Measurements from ENCODE around the gene G6PC1. TPM values are rescaled to one million over a fixed set of nuclear protein-coding genes. Genes with fewer than 3 reads are reported as not detected.
"Not testable (repeated sequence)": the region's sequence is repeated elsewhere in the genome, so short reads cannot be mapped to it uniquely, and the experiment has no call there.

The G6PC1 gene
- total RNA-seq, 2 donors from 2014 or later, result not detected

GRCh38 chr17:42913522-42913921 lies 12.9 kb downstream of the G6PC1 start:
- Histone ChIP-seq H3K4me3 (no peak overlapping the region), H3K36me3 (no peaks in the 10 kb centered on the region), H3K27me3 (replicated peaks; ENCODE audit: insufficient read depth) (no peaks in the 10 kb centered on the region), H3K27ac (no peak overlapping the region), H3K4me1 (replicated peaks) (no peaks in the 10 kb centered on the region), H3K9me3 (no peaks in the 10 kb centered on the region)
- intact Hi-C loops (cut with DNase I), result no loop called here
- no peak for DNase-seq (ENCODE audit: low spot score)
- WGBS, result 63% methylated on average over 2 of the region's 2 CpGs
- TF ChIP-seq POLR2AphosphoS5 (IDR thresholded peaks at IDR 0.05) (no peak), CTCF (IDR thresholded peaks at IDR 0.05) (no peak), POLR2A (IDR thresholded peaks at IDR 0.05) (no peak)

GRCh38 chr17:42913981-42914617 lies 13.5 kb downstream of the G6PC1 start:
- Histone ChIP-seq H3K4me3 (no peak overlapping the region), H3K27me3 (replicated peaks; ENCODE audit: insufficient read depth) (no peaks in the 10 kb centered on the region), H3K36me3 (no peaks in the 10 kb centered on the region), H3K9me3 (no peaks in the 10 kb centered on the region), H3K4me1 (replicated peaks) (peaks cover under 1% of the 10 kb centered on the region), H3K27ac (no peak overlapping the region)
- intact Hi-C loops (cut with DNase I), result no loop called here
- no peak for DNase-seq (ENCODE audit: low spot score)
- peak; percentile 55 for TF ChIP-seq POLR2AphosphoS5 (IDR thresholded peaks at IDR 0.05)
- no peak for TF ChIP-seq POLR2A (IDR thresholded peaks at IDR 0.05)
- no peak for TF ChIP-seq CTCF (IDR thresholded peaks at IDR 0.05)
- 65% methylated on average over 3 of the region's 3 CpGs for WGBS

GRCh38 chr17:42915288-42915687 lies 14.7 kb downstream of the G6PC1 start:
- H3K36me3 ChIP-seq; intact Hi-C loops (cut with DNase I); H3K4me1 ChIP-seq (replicated peaks); H3K9me3 ChIP-seq; H3K27ac ChIP-seq; H3K27me3 ChIP-seq (replicated peaks; ENCODE audit: insufficient read depth); H3K4me3 ChIP-seq; DNase-seq (ENCODE audit: low spot score): not testable (repeated sequence)
- WGBS, result 93% methylated on average over 6 of the region's 6 CpGs

GRCh38 chr17:42916388-42917235 lies 16.0 kb downstream of the G6PC1 start:
- H3K4me1 ChIP-seq (replicated peaks); DNase-seq (ENCODE audit: low spot score); intact Hi-C loops (cut with DNase I); H3K27me3 ChIP-seq (replicated peaks; ENCODE audit: insufficient read depth); H3K4me3 ChIP-seq; H3K9me3 ChIP-seq; H3K27ac ChIP-seq; H3K36me3 ChIP-seq: not testable (repeated sequence)
- WGBS, result 82% methylated on average over 4 of the region's 4 CpGs

GRCh38 chr17:42917236-42917603 lies 16.6 kb downstream of the G6PC1 start:
- Histone ChIP-seq H3K27me3 (replicated peaks; ENCODE audit: insufficient read depth) (no peaks in the 10 kb centered on the region), H3K9me3 (no peaks in the 10 kb centered on the region), H3K4me3 (no peak overlapping the region), H3K4me1 (replicated peaks) (peaks cover 3% of the 10 kb centered on the region), H3K36me3 (no peaks in the 10 kb centered on the region), H3K27ac (no peak overlapping the region)
- intact Hi-C loops (cut with DNase I), result no loop called here
- DNase-seq (ENCODE audit: low spot score), result no peak
- TF ChIP-seq POLR2AphosphoS5 (IDR thresholded peaks at IDR 0.05) (no peak), CTCF (IDR thresholded peaks at IDR 0.05) (no peak), POLR2A (IDR thresholded peaks at IDR 0.05) (no peak)
- 67% methylated on average over 8 of the region's 8 CpGs for WGBS
